Fibroblast of skin of back (primary cell): ENCODE measurements around the gene KLF15.
A peak's percentile ranks its signal among the peaks of the same experiment; 100 is the strongest.
"Not testable (repeated sequence)": the region's sequence is repeated elsewhere in the genome, so short reads cannot be mapped to it uniquely, and the experiment has no call there.

Experiments
- DNase-seq: peaks from one replicate; pipeline ENCODE4 v3.0.0-alpha.2; 2013

Gene KLF15

GRCh38 chr3:126345641-126346460, 11.4 kb downstream of the KLF15 start:
- DNase-seq: no peak

- no peak for DNase-seq
These were observed 12.0 kb downstream of the KLF15 start for GRCh38 chr3:126345231-126345630.

GRCh38 chr3:126344380-126345041, 12.7 kb downstream of the KLF15 start:
- no peak for DNase-seq

- DNase-seq: no peak
These were observed 13.6 kb downstream of the KLF15 start for GRCh38 chr3:126343649-126344035.

GRCh38 chr3:126342991-126343648, 14.1 kb downstream of the KLF15 start:
- peak; percentile 8 for DNase-seq

- DNase-seq: no peak
These were observed 15.0 kb downstream of the KLF15 start for GRCh38 chr3:126342211-126342610.

GRCh38 chr3:126341755-126342150, 15.5 kb downstream of the KLF15 start:
- no peak for DNase-seq

- no peak for DNase-seq
These were observed 16.1 kb downstream of the KLF15 start for GRCh38 chr3:126340943-126341754.

GRCh38 chr3:126340596-126340942, 16.6 kb downstream of the KLF15 start:
- DNase-seq: no peak

- peak; percentile 40 for DNase-seq
These were observed 17.1 kb downstream of the KLF15 start for GRCh38 chr3:126340081-126340511.

GRCh38 chr3:126339466-126339865, 17.7 kb downstream of the KLF15 start:
- DNase-seq: no peak

GRCh38 chr3:126338790-126339288, 18.4 kb downstream of the KLF15 start:
- DNase-seq: no peak

GRCh38 chr3:126337980-126338651, 19.1 kb downstream of the KLF15 start:
- no peak for DNase-seq

GRCh38 chr3:126331812-126332336, 25.3 kb downstream of the KLF15 start:
- DNase-seq: not testable (repeated sequence)

- DNase-seq: no peak
These were observed 27.1 kb downstream of the KLF15 start for GRCh38 chr3:126329927-126330725.

- no peak for DNase-seq
These were observed 30.6 kb downstream of the KLF15 start for GRCh38 chr3:126326629-126327028.

GRCh38 chr3:126322181-126322967, 34.8 kb downstream of the KLF15 start:
- no peak for DNase-seq

- no peak for DNase-seq
These were observed 35.7 kb downstream of the KLF15 start for GRCh38 chr3:126321490-126321889.

- DNase-seq: no peak
These were observed 36.5 kb downstream of the KLF15 start for GRCh38 chr3:126320517-126321293.
